NOMO-1 (cell line): ENCODE data around the gene HTR4.

ENCODE experiments used
- DNase-seq, 2 experiments: peaks; one replicate each; lab custom pipeline; 2025; ENCODE audit not compliant: unreplicated experiment in 2 of 2; lab: John Stamatoyannopoulos, UW

HTR4 gene

DNA sequence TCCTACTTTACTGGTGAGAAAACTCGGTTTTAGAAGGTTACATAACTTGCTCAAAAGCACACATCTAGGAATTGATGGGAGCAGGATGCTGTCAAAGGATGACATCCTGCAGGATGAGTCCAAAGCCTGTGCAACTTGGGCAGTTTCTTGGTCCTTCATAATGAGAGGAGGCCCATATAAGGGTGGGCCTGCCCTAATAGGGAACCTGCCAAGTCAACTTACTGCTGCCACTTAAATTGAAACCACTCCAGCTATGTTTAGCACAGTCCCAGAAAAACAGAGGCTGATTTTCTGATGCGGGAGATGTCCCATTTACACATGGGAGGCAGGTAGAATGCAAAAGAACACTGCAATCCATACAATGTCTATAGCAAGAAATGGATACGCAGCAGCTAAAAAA lies 208.7 kb downstream of the HTR4 start:
- no peak for DNase-seq

DNA sequence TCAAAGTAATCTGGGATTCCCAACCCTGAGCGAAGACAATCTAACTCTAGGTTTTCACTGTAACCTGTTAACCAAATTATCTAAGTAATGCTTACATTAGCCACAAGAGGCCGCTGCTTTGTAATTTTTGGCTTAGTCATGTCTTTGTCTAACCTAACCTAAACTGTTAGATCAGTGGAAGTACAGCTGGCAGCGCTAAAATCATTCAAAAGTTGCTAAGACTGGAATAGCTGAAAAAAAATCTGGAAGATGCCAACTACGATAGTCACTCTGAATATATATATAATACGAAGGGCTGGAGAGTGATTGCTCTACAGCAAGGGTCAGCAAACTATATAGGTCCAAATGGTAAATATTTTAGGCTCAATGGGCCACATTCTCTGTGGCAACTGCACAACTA lies 210.3 kb downstream of the HTR4 start:
- DNase-seq, result peak; percentile 21 to 45

DNA sequence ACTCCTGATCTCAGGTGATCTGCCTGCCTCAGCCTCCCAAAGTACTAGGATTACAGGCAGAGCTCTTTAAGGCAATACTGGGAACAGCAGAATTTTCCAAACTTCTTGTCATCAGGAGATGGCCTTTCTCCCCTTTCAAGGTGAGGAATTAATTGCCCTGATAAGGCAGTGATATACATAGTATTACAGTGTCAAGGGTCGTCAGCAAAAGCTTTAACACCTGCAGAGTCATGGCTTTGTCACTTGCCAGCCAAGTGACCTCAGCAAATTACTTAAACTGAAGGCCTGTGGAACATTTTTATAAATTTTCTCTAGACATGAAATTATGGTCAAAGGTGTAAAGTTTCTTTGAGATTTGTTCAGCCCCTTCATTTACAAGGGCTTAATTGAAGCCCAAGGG lies 211.1 kb downstream of the HTR4 start:
- DNase-seq, result no peak

DNA sequence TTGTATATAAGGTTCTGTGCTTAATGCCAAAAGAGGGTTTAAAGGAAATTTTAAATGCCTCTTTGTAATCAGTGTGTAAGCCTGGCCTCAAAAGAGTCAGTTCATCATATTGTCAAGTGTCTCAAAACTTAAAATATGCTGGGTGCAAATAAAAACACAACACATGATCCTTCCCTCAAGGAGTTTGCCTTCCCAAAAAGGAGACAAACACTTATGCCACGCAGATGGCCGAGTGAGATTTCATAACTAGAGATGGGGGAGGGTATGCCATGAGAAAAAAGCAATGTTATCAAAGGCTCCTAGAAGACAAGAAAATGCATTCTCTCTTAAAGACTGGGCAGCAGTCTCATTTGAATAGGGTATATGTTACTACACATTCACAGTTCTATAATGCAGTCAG lies 215.4 kb downstream of the HTR4 start:
- no peak for DNase-seq

GRCh38 chr5:148437249-148437648 lies 217.1 kb downstream of the HTR4 start:
- peak; percentile 4 to 23 for DNase-seq

DNA sequence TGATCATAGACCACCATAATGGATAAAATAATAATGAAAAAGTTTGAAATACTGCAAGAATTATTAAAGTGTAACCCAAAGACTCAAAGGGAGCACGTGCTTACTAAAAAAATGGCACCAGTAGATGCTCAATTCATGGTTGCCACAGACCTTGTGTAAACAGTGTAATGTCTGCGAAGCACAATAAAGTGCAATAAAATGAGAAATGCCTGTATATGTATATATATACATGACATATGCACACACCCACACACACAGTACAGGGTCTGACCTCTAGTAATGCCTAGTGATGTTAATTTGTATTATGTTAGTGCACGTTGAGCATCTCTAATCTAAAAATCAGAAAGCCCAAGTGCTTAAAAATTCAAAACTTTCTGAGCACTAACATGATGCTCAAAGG lies 218.3 kb downstream of the HTR4 start:
- DNase-seq, result no peak

- DNase-seq, result no peak
Measured at GRCh38 chr5:148433826-148434225, 220.5 kb downstream of the HTR4 start.
